ENCODE data around the gene ETV6. TPM values are rescaled to one million over a fixed set of nuclear protein-coding genes. Genes with fewer than 3 reads are reported as not detected.
A peak's percentile ranks its signal among the peaks of the same experiment; 100 is the strongest.

Gene ETV6
- total RNA-seq, 6 experiments from 2014 or later, result 14.6 to 20.5 (median 16.6) TPM

DNA sequence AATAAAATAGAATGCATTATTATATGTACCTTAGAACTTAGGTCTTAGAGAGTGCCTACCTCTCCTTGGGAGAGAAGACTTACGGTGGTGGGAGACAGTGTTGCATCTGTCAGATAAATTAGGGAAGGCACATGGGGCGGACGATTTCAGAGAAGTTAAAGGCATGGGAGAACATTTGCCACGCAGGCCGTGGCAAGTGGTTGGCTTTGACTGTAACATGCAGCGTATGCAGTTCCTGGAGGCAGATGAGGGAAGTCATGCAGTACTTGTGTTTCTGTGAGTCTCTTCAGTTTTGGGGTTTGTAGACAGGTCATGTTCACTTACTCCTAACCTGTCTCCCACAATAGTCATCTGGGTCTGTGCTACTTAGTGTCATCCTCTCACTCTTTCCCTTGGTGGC is 43.6 kb downstream of the ETV6 start:
- TF ChIP-seq, protein P1, sequence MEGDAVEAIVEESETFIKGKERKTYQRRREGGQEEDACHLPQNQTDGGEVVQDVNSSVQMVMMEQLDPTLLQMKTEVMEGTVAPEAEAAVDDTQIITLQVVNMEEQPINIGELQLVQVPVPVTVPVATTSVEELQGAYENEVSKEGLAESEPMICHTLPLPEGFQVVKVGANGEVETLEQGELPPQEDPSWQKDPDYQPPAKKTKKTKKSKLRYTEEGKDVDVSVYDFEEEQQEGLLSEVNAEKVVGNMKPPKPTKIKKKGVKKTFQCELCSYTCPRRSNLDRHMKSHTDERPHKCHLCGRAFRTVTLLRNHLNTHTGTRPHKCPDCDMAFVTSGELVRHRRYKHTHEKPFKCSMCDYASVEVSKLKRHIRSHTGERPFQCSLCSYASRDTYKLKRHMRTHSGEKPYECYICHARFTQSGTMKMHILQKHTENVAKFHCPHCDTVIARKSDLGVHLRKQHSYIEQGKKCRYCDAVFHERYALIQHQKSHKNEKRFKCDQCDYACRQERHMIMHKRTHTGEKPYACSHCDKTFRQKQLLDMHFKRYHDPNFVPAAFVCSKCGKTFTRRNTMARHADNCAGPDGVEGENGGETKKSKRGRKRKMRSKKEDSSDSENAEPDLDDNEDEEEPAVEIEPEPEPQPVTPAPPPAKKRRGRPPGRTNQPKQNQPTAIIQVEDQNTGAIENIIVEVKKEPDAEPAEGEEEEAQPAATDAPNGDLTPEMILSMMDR (IDR thresholded peaks at IDR 0.05), result no peak
- Mint-ChIP-seq H3K27me3 (ENCODE audit: insufficient read depth) (peaks cover 2% of the 10 kb centered on the region; the same call in 1 of the 2 replicates), H3K4me3 (no peak overlapping the region), H3K4me1 (ENCODE audit: low read depth) (peaks cover 44% of the 10 kb centered on the region), H3K27ac (no peak overlapping the region), H3K9me3 (no peaks in the 10 kb centered on the region), H3K36me3 (ENCODE audit: low read depth) (no peaks in the 10 kb centered on the region)
- DNase-seq, result no peak

DNA sequence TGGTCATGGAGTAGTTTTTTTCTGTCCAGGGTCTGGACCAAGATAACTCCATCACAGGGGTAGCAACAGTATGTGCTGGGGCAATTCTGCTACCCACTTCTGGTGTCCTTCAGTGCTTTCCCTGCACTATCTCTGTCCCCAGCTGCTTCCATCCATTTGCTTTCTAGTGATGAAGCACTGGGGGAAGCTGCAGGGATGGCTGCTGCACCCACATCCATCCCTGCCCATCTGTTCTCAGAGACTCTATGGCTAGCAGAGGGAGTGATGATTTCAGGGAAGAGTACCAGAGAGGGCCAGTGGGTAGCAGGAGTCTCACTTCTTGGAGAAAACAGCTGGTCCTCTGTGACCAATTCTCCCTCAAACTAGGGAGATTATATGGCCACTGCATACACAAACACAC is 44.1 kb downstream of the ETV6 start:
- no peak for DNase-seq
- H3K27me3 Mint-ChIP-seq (ENCODE audit: insufficient read depth), result peaks cover 2% of the 10 kb centered on the region; the same call in 1 of the 2 replicates

DNA sequence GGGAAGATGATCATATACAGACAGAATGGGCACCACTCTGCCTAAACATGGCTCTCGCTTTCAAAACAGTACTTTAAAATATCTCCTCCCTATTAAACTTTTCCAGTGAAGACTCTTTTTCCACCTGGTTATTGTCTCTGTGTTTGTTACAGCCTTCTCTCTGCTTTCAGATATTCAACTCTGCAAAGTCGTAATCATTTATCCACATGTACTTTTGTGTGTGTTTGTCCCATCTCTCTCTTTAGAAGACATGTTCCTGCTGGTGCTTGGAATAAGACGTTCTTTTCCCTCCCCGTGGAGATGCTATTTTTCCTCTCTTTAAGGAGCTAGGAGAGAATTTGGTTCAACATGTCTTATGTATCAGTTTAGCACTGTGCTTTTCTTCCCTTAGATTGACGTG is 45.1 kb downstream of the ETV6 start:
- H3K27ac Mint-ChIP-seq, result no peak overlapping the region

More for the DNA sequence above, 44.1 kb downstream of the ETV6 start:
- H3K4me3 Mint-ChIP-seq, result no peak overlapping the region
- peaks cover 46% of the 10 kb centered on the region for H3K4me1 Mint-ChIP-seq (ENCODE audit: low read depth)
- H3K27ac Mint-ChIP-seq, result no peak overlapping the region
- H3K36me3 Mint-ChIP-seq (ENCODE audit: low read depth), result no peaks in the 10 kb centered on the region
- no peaks in the 10 kb centered on the region for H3K9me3 Mint-ChIP-seq
- TF ChIP-seq, protein P1 (IDR thresholded peaks at IDR 0.05), result no peak

DNA sequence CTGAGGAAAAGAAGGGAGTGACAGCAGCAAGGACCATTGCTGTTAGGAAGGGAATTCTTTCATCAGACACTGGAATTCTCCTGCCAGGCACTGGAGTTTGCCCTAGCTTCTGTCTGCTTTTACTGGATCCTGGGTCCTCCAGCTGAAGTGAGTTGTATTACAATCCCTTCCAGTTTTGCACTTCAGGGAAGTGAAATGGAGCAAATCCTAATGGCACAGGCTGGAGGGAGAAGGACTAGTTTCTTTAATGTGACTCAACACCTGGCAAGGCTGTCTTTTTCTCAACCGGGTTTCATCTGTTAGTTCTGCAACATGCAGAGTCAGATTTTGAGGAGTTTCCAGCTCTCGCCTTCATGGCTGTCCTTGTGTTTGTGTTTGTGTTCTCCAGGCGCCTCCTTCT is 45.8 kb downstream of the ETV6 start:
- no peaks in the 10 kb centered on the region for H3K27me3 Mint-ChIP-seq (ENCODE audit: insufficient read depth)
- no peak overlapping the region for H3K4me3 Mint-ChIP-seq
- peaks cover 36% of the 10 kb centered on the region for H3K4me1 Mint-ChIP-seq (ENCODE audit: low read depth)
- no peaks in the 10 kb centered on the region for H3K36me3 Mint-ChIP-seq (ENCODE audit: low read depth)
- H3K27ac Mint-ChIP-seq, result no peak overlapping the region
- H3K9me3 Mint-ChIP-seq, result no peaks in the 10 kb centered on the region
- no peak for DNase-seq
- TF ChIP-seq, protein P1 (IDR thresholded peaks at IDR 0.05), result no peak

More for the DNA sequence above, 45.1 kb downstream of the ETV6 start:
- Mint-ChIP-seq H3K4me1 (ENCODE audit: low read depth) (peaks cover 38% of the 10 kb centered on the region), H3K4me3 (no peak overlapping the region), H3K9me3 (no peaks in the 10 kb centered on the region), H3K27me3 (ENCODE audit: insufficient read depth) (peaks cover 2% of the 10 kb centered on the region; the same call in 1 of the 2 replicates), H3K36me3 (ENCODE audit: low read depth) (no peaks in the 10 kb centered on the region)
- no peak for DNase-seq
- TF ChIP-seq, protein P1 (IDR thresholded peaks at IDR 0.05), result no peak

DNA sequence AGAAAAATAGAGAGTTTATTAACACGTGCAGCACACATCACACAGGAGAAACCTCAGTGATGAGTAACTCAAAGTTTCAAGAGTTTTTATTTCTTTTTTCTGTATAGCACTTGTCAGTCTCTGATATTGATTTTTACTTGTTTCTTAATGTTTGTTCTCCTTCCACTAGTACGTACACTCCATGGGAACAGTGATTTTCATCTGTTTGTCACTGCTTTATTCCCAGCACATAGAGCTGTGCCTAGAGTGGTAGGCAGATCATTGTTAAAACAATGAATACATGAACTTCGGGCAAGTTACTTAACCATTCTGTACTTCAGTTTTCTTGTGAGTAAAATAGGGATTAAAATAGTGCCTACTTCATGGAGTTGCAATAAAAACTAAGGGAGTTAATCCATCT is 46.6 kb downstream of the ETV6 start:
- peaks cover 36% of the 10 kb centered on the region for H3K4me1 Mint-ChIP-seq (ENCODE audit: low read depth)
- H3K36me3 Mint-ChIP-seq (ENCODE audit: low read depth), result no peaks in the 10 kb centered on the region
- H3K4me3 Mint-ChIP-seq, result no peak overlapping the region
- no peaks in the 10 kb centered on the region for H3K27me3 Mint-ChIP-seq (ENCODE audit: insufficient read depth)
- DNase-seq, result no peak
- no peaks in the 10 kb centered on the region for H3K9me3 Mint-ChIP-seq
- no peak overlapping the region for H3K27ac Mint-ChIP-seq
- TF ChIP-seq, protein P1 (IDR thresholded peaks at IDR 0.05), result no peak

DNA sequence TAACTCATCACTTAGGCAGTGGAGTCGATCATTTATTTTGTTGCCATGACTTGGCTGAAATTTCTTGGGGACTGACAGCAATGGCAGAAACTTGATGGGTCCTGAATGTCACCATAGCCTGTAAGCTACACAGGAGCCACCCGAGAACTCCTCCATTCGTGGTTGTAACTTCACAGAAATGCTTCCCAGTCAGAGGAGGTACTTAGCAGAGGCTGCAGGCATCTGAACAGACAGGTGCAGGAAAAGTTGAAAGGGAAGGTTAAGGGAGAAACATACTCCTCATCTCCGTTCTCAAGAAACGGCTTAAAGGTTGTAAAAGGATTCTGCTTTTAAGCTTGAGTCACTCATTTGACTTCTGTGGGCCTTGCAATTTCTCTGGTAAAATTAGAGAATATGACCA is 47.7 kb downstream of the ETV6 start:
- Mint-ChIP-seq H3K36me3 (ENCODE audit: low read depth) (no peaks in the 10 kb centered on the region), H3K27me3 (ENCODE audit: insufficient read depth) (no peaks in the 10 kb centered on the region), H3K4me1 (ENCODE audit: low read depth) (peaks cover 41% of the 10 kb centered on the region), H3K27ac (peak overlapping the region; percentile 67), H3K4me3 (no peak overlapping the region), H3K9me3 (no peaks in the 10 kb centered on the region)
- DNase-seq, result no peak
- TF ChIP-seq, protein P1 (IDR thresholded peaks at IDR 0.05), result no peak

All from HFFc6 (cell line).